ENCODE results near the gene PRDM16. TPM values are rescaled to one million over a fixed set of nuclear protein-coding genes. Genes with fewer than 3 reads are reported as not detected.

PRDM16 gene
- total RNA-seq, 1 donor from 2014 or later, result 21.4 TPM

DNA sequence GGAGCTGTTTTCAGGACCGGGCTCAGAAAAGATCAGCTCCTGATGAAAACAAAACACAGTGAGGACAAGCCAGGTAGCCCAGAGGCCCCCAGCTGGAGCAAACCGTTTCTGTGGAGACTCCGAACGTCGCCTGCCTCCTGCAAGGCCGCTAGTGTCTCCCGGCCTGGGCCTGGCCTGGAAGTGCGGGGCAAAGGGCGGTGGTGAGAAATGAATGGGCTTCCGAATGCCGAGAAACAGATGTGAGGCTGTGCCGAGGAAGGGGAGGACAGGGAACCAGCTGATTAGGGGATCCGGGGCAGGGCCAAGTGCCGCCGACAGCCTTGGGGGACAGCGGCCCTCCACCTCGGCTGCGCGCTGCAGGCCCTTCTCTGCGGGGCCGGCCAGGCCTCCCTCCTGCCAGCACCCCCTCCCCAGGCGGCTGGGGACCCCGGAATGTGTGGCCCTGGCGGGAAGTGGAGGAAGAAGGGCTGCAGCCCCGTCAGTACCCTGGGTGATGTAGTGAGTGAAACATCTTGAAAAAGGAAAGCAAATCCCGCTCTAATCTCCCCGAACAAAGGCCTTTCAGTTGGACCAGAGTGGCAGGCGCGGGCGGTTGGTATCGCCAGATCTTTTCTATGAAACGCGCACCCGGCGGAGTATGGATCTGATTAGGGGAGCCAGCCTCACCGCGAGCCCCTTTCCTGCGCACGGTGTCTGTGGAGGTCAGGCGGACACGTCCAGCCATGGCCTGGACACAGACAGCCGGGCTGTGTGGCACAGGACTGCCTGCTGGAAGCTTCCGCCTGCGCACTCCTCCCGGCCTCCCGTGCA is 52.6 kb downstream of the PRDM16 start:
- Mint-ChIP-seq H3K4me3 (ENCODE audit: unreplicated experiment) (no peak overlapping the region), H3K4me1 (ENCODE audit: unreplicated experiment) (no peaks in the 10 kb centered on the region), H3K27ac (ENCODE audit: unreplicated experiment) (no peak overlapping the region), H3K9me3 (ENCODE audit: unreplicated experiment) (no peaks in the 10 kb centered on the region), H3K36me3 (ENCODE audit: low read depth, unreplicated experiment) (no peaks in the 10 kb centered on the region), H3K27me3 (ENCODE audit: unreplicated experiment) (peaks cover 2% of the 10 kb centered on the region)
- DNase-seq (ENCODE audit: low spot score), result no peak
- TF ChIP-seq, protein P1, sequence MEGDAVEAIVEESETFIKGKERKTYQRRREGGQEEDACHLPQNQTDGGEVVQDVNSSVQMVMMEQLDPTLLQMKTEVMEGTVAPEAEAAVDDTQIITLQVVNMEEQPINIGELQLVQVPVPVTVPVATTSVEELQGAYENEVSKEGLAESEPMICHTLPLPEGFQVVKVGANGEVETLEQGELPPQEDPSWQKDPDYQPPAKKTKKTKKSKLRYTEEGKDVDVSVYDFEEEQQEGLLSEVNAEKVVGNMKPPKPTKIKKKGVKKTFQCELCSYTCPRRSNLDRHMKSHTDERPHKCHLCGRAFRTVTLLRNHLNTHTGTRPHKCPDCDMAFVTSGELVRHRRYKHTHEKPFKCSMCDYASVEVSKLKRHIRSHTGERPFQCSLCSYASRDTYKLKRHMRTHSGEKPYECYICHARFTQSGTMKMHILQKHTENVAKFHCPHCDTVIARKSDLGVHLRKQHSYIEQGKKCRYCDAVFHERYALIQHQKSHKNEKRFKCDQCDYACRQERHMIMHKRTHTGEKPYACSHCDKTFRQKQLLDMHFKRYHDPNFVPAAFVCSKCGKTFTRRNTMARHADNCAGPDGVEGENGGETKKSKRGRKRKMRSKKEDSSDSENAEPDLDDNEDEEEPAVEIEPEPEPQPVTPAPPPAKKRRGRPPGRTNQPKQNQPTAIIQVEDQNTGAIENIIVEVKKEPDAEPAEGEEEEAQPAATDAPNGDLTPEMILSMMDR (IDR thresholded peaks at IDR 0.05; ENCODE audit: unreplicated experiment), result no peak

DNA sequence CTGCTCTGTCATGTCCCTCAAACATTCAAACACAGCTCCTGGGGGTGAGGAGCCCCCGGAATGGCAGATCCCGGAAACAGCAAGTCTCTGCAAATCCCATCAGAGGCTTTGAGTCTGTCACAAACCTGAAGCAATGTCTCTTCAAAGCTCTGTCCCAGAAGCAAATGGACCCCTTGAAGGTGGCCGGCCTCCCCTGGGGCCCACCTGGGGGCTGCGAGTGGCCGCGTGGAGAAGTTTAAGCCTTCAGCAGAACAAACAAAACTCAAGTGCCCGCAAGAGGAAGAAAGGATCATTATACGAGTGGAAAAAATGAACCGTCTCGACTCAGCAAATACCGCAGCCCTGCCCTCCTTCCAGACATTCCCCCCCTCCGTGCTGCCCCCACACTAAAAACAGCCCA is 53.3 kb downstream of the PRDM16 start:
- DNase-seq (ENCODE audit: low spot score), result no peak
- Mint-ChIP-seq H3K9me3 (ENCODE audit: unreplicated experiment) (no peaks in the 10 kb centered on the region), H3K27me3 (ENCODE audit: unreplicated experiment) (peaks cover 4% of the 10 kb centered on the region), H3K27ac (ENCODE audit: unreplicated experiment) (no peak overlapping the region), H3K4me1 (ENCODE audit: unreplicated experiment) (no peaks in the 10 kb centered on the region), H3K36me3 (ENCODE audit: low read depth, unreplicated experiment) (no peaks in the 10 kb centered on the region), H3K4me3 (ENCODE audit: unreplicated experiment) (no peak overlapping the region)
- TF ChIP-seq, protein P1 (IDR thresholded peaks at IDR 0.05; ENCODE audit: unreplicated experiment), result no peak

DNA sequence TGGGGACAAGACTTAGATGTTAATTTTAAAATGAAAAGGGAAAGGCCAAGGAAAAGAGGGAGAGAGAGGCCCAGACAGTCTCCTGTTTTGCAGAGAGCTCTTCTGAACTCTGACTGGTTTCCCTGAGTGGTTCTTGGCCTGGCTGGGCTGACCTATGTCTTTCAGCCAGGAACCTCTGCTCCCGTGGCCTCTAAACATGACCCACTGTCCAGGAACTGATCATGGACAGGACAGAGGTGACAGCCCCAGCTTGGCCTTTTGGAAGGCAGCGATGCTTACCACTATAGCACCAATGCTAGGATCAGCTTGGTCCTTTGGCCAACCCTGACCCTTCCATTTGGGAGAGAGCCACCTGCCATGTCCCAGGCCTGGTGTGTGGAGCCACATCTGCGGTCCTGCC is 55.2 kb downstream of the PRDM16 start:
- Mint-ChIP-seq H3K27ac (ENCODE audit: unreplicated experiment) (no peak overlapping the region), H3K4me3 (ENCODE audit: unreplicated experiment) (no peak overlapping the region), H3K4me1 (ENCODE audit: unreplicated experiment) (peaks cover 5% of the 10 kb centered on the region), H3K36me3 (ENCODE audit: low read depth, unreplicated experiment) (peaks cover 2% of the 10 kb centered on the region), H3K27me3 (ENCODE audit: unreplicated experiment) (peaks cover 15% of the 10 kb centered on the region), H3K9me3 (ENCODE audit: unreplicated experiment) (no peaks in the 10 kb centered on the region)
- no peak for DNase-seq (ENCODE audit: low spot score)
- TF ChIP-seq, protein P1 (IDR thresholded peaks at IDR 0.05; ENCODE audit: unreplicated experiment), result no peak

DNA sequence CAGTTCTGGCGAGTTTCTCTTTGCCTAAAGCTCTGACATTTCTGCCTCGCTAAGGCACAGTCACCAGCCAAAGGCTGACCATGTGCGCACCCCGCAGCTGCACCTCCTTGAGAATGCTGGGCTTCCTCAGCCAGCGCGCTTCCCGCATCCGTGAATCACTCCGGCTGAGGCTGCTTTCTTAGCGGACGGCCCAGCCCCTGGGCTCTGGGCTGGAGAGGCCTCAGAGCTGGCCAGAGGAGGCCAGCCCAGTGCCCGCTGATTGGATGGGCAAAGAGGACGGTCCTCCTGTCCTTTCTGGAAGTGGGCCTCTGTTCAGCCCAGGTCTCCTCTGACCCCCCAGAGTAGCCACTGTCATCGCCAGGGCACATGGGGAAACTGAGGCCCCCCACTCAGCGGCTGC is 56.1 kb downstream of the PRDM16 start:
- H3K27me3 Mint-ChIP-seq (ENCODE audit: unreplicated experiment), result peaks cover 17% of the 10 kb centered on the region
- TF ChIP-seq, protein P1 (IDR thresholded peaks at IDR 0.05; ENCODE audit: unreplicated experiment), result no peak
- no peaks in the 10 kb centered on the region for H3K9me3 Mint-ChIP-seq (ENCODE audit: unreplicated experiment)
- H3K27ac Mint-ChIP-seq (ENCODE audit: unreplicated experiment), result no peak overlapping the region
- H3K4me3 Mint-ChIP-seq (ENCODE audit: unreplicated experiment), result no peak overlapping the region
- H3K36me3 Mint-ChIP-seq (ENCODE audit: low read depth, unreplicated experiment), result peaks cover 3% of the 10 kb centered on the region
- H3K4me1 Mint-ChIP-seq (ENCODE audit: unreplicated experiment), result peaks cover 6% of the 10 kb centered on the region
- no peak for DNase-seq (ENCODE audit: low spot score)
